K562 (cell line): ENCODE data around the gene ZFAND6. TPM values are rescaled to one million over a fixed set of nuclear protein-coding genes. Genes with fewer than 3 reads are reported as not detected.
"Not testable (repeated sequence)": the region's sequence is repeated elsewhere in the genome, so short reads cannot be mapped to it uniquely, and the experiment has no call there.

ENCODE experiments used
- ARNT ChIP-seq, 2 experiments: fragments of 450-650 bp; IDR thresholded peaks; 2 replicates each; pipeline ENCODE4 v1.6.1; 2016; ENCODE audit warnings: mild to moderate bottlenecking in 1 of 2
- ETV5 ChIP-seq: sonication (generic); formaldehyde crosslinking; IDR thresholded peaks from 2 replicates; pipeline ENCODE4 v1.4.0; 2020; ENCODE audit warnings: low read depth, mild to moderate bottlenecking, missing genetic modification reagents
- GABPA ChIP-seq: fragments of 200-800 bp; sonication (Bioruptor generic); conservative IDR thresholded peaks from 2 replicates; pipeline ENCODE4 v1.6.1; 2016; ENCODE audit warnings: low read depth, missing genetic modification characterization, missing compliant biosample characterization
- HDAC3 ChIP-seq: fragments of 450-650 bp; IDR thresholded peaks from 2 replicates; pipeline ENCODE4 v1.6.1; 2018; ENCODE audit warnings: borderline replicate concordance, mild to moderate bottlenecking, moderate library complexity; ENCODE audit not compliant: partially characterized antibody
- HLTF ChIP-seq: fragments of 450-650 bp; IDR thresholded peaks from 2 replicates; pipeline ENCODE4 v1.6.1; 2016
- MAFF ChIP-seq: IDR thresholded peaks from 2 replicates; pipeline ENCODE4 v1.6.1; 2012; ENCODE audit warnings: low read length, improper control_type of control experiment
- MGA ChIP-seq: fragments of 450-650 bp; IDR thresholded peaks from 2 replicates; pipeline ENCODE4 v1.6.1; 2016; ENCODE audit warnings: mild to moderate bottlenecking, moderate library complexity
- MIER1 ChIP-seq: fragments of 450-650 bp; IDR thresholded peaks from 2 replicates; pipeline ENCODE4 v1.6.1; 2016; ENCODE audit warnings: antibody characterized with exemption, mild to moderate bottlenecking, low read depth
- MNT ChIP-seq, 2 experiments: fragments of 450-650 bp; conservative IDR thresholded peaks; 2 replicates each; pipeline ENCODE4 v1.6.1; 2017; ENCODE audit warnings: mild to moderate bottlenecking in 2 of 2, moderate library complexity in 2 of 2
- MYNN ChIP-seq, 2 experiments: sonication (generic); formaldehyde crosslinking in 1 of 2; IDR thresholded peaks; 2 replicates each; pipeline versions ENCODE4 v1.5.0 to v1.6.1; 2016 to 2020; ENCODE audit warnings: antibody characterized with exemption in 1 of 2, missing genetic modification reagents in 1 of 2
- PTRF ChIP-seq: fragments of 450-650 bp; IDR thresholded peaks from 2 replicates; pipeline ENCODE4 v1.6.1; 2016; ENCODE audit warnings: mild to moderate bottlenecking, missing genetic modification characterization, missing compliant biosample characterization
- RCOR1 ChIP-seq, 2 experiments: IDR thresholded peaks; 2 replicates each; pipeline ENCODE4 v1.6.1; 2012; ENCODE audit warnings: low read depth in 2 of 2, low read length in 2 of 2, borderline replicate concordance in 1 of 2, improper control_type of control experiment in 1 of 2
- TCF3 ChIP-seq: sonication (generic); formaldehyde crosslinking; IDR thresholded peaks from 2 replicates; pipeline ENCODE4 v1.4.0; 2020; ENCODE audit warnings: mild to moderate bottlenecking, missing genetic modification reagents
- TCF7 ChIP-seq: sonication (generic); IDR thresholded peaks from 2 replicates; pipeline ENCODE4 v1.6.1; 2016; ENCODE audit warnings: antibody characterized with exemption, borderline replicate concordance
- TRIM28 ChIP-seq: fragments of 450-650 bp; IDR thresholded peaks from 2 replicates; pipeline ENCODE4 v1.6.1; 2017
- polyA plus RNA-seq, 8 experiments: library from polyadenylated mRNA; depleted of rRNA in 4 of 8; stranded (reverse) in 5 of 8; unstranded in 3 of 8; fragments of >200 nt; fragmentation: Nextera tagmentation in 2 of 8; fragmentation: Illumina TruSeq in 1 of 8; extraction: Ambion mirVana in 2 of 8; extraction: Trizol in 1 of 8; gene quantifications; 2 replicates each; pipeline versions ENCODE4 v1.2.1 to v1.2.3, GENCODE V29; 2011 to 2014; ENCODE audit warnings: inconsistent platforms in 1 of 8, missing spikeins in 1 of 8
- total RNA-seq, 7 experiments: library from RNA; depleted of rRNA in 6 of 7; stranded (reverse); fragments of >200 nt in 6 of 7; fragmentation: Illumina TruSeq in 2 of 7; extraction: Trizol in 2 of 7; gene quantifications; 2 replicates each; pipeline versions ENCODE4 v1.2.1 to v1.2.3, GENCODE V29; 2011 to 2021; ENCODE audit warnings: low replicate concordance in 1 of 7

Gene ZFAND6
- total and polyA plus RNA-seq, 9 of the 15 experiments (the other 6 are each of a cell fraction or from before 2014, with no cell fraction given): 53.9 to 206 (median 88.9) TPM

GRCh38 chr15:80155378-80156175, 96.1 kb downstream of the ZFAND6 start (continued):
- TF ChIP-seq MGA (peak; percentile 50; the same call in 1 of the 2 replicates), GABPA (tag) (peak; percentile 30; the same call in 1 of the 2 replicates), HDAC3 (peak; percentile 80), PTRF (tag) (0 out of 2 replicates have a peak, but pooled peaks have one; percentile 33), ARNT (IDR thresholded peaks at IDR 0.05) (peak; percentile 65 to 82; a peak in 3 of 4 replicates), TRIM28 (peak; percentile 40; the same call in 1 of the 2 replicates), MNT (conservative IDR thresholded peaks at IDR 0.05) (peak in 1 of 2 experiments; percentile 68), TCF7 (peak; percentile 84; the same call in 1 of the 2 replicates), ETV5 (peak; percentile 17; the same call in 1 of the 2 replicates), MYNN (IDR thresholded peaks at IDR 0.05) (peak; percentile 80), HLTF (0 out of 2 replicates have a peak, but pooled peaks have one; percentile 64), MIER1 (peak; percentile 78), RCOR1 (IDR thresholded peaks at IDR 0.05; ENCODE audit: borderline replicate concordance in 1 of 2, low read depth in 2 of 2, low read length in 2 of 2) (peak in 1 of 2 experiments; percentile 80; a peak in 3 of 4 replicates), MAFF (peak; percentile 65), TCF3 (peak; percentile 62)
- not testable (repeated sequence) for TF ChIP-seq MYNN (CRISPR knock-in tag; IDR thresholded peaks at IDR 0.05)
